Liver (tissue), 9 donors: ENCODE data around the gene ADGRD1. TPM values are rescaled to one million over a fixed set of nuclear protein-coding genes. Genes with fewer than 3 reads are reported as not detected.

Source experiments
- DNase-seq: peaks from one replicate; pipeline ENCODE4 v3.0.0-alpha.2; 2017; ENCODE audit warnings: low spot score
- H3K27ac ChIP-seq, 2 donors: one replicate each; pipeline ENCODE4 v1.7.0; 2013; ENCODE audit warnings: inconsistent platforms in 2 of 2, low read length in 2 of 2, control low read depth in 1 of 2, low read depth in 1 of 2, mild to moderate bottlenecking in 1 of 2
- H3K27me3 ChIP-seq, 4 donors: one replicate each; pipeline versions ENCODE4 v1.6.1 to v1.7.0; 2013; ENCODE audit warnings: low read length in 3 of 4, inconsistent platforms in 1 of 4, mild to moderate bottlenecking in 1 of 4, moderate library complexity in 1 of 4; ENCODE audit not compliant: control insufficient read depth in 4 of 4, insufficient read depth in 4 of 4
- H3K36me3 ChIP-seq, 4 donors: one replicate each; pipeline versions ENCODE4 v1.6.1 to v1.7.0; 2013; ENCODE audit warnings: low read length in 3 of 4, mild to moderate bottlenecking in 3 of 4, low read depth in 1 of 4, moderate library complexity in 1 of 4; ENCODE audit not compliant: control insufficient read depth in 4 of 4, insufficient read depth in 3 of 4
- H3K4me1 ChIP-seq, 4 donors: one replicate each; pipeline versions ENCODE4 v1.6.1 to v1.7.0; 2013; ENCODE audit warnings: low read length in 3 of 4, mild to moderate bottlenecking in 3 of 4, moderate library complexity in 1 of 4; ENCODE audit not compliant: control insufficient read depth in 4 of 4, insufficient read depth in 4 of 4
- H3K4me3 ChIP-seq, 3 donors: one replicate each; pipeline versions ENCODE4 v1.6.1 to v1.7.0; 2013; ENCODE audit warnings: low read length in 3 of 3, control low read depth in 1 of 3, low read depth in 1 of 3, mild to moderate bottlenecking in 1 of 3
- H3K9ac ChIP-seq, 2 donors: one replicate each; pipeline ENCODE4 v1.7.0; 2013; ENCODE audit warnings: low read length in 2 of 2, mild to moderate bottlenecking in 2 of 2, moderate library complexity in 2 of 2, control low read depth in 1 of 2, low read depth in 1 of 2
- H3K9me3 ChIP-seq, 4 donors: one replicate each; pipeline versions ENCODE4 v1.6.1 to v1.7.0; 2013; ENCODE audit warnings: low read length in 3 of 4; ENCODE audit not compliant: control insufficient read depth in 4 of 4
- ATF3 ChIP-seq: IDR thresholded peaks from 2 replicates; pipeline ENCODE4 v1.6.1; 2016; ENCODE audit warnings: antibody characterized with exemption
- EGR1 ChIP-seq, 2 donors: IDR thresholded peaks; 2 replicates each; pipeline ENCODE4 v1.6.1; 2016 to 2018; ENCODE audit warnings: antibody characterized with exemption in 2 of 2, low read depth in 2 of 2
- FOXA1 ChIP-seq: IDR thresholded peaks from 2 replicates; pipeline ENCODE4 v1.6.1; 2016; ENCODE audit warnings: antibody characterized with exemption
- FOXA2 ChIP-seq: IDR thresholded peaks from 2 replicates; pipeline ENCODE4 v1.6.1; 2016; ENCODE audit warnings: antibody characterized with exemption
- HNF4A ChIP-seq, 2 donors: conservative IDR thresholded peaks; 2 replicates each; pipeline ENCODE4 v1.6.1; 2016; ENCODE audit warnings: antibody characterized with exemption in 2 of 2, mild to moderate bottlenecking in 2 of 2
- HNF4G ChIP-seq: IDR thresholded peaks from 2 replicates; pipeline ENCODE4 v1.6.1; 2016; ENCODE audit warnings: antibody characterized with exemption
- REST ChIP-seq: IDR thresholded peaks from 2 replicates; pipeline ENCODE4 v1.6.1; 2016; ENCODE audit warnings: antibody characterized with exemption, mild to moderate bottlenecking
- SP1 ChIP-seq: IDR thresholded peaks from 2 replicates; pipeline ENCODE4 v1.6.1; 2018; ENCODE audit warnings: antibody characterized with exemption, mild to moderate bottlenecking
- ZBTB33 ChIP-seq: IDR thresholded peaks from 2 replicates; pipeline ENCODE4 v1.6.1; 2016; ENCODE audit warnings: antibody characterized with exemption
- WGBS: extraction: QIAGEN DNeasy Blood & Tissue Kit; methylation state at CpG from one replicate; pipeline ENCODE4 v1.1.7; 2013; 5-methylcytosine and 5-hydroxymethylcytosine counted together
- polyA plus RNA-seq, 2 donors: library from polyadenylated mRNA; stranded (reverse) in 1 of 2; unstranded in 1 of 2; fragments of 200-250 nt in 1 of 2; fragments of >200 nt in 1 of 2; fragmentation: Nextera tagmentation in 1 of 2; extraction: Ambion mirVana in 1 of 2; gene quantifications; one replicate each; pipeline versions ENCODE4 v1.2.1 to v1.2.3, GENCODE V29; 2013 to 2015
- total RNA-seq, 2 donors: library from RNA; depleted of rRNA; stranded (reverse); fragments of >200 nt; gene quantifications; one replicate each; pipeline ENCODE4 v1.2.3, GENCODE V29; 2014
- TF ChIP-seq, protein P1 (sequence below): fragments of 150-350 bp; IDR thresholded peaks from 2 replicates; pipeline ENCODE4 v1.5.1; 2017; ENCODE audit warnings: improper control_type of control experiment, low read depth, low read length; ENCODE audit not compliant: missing input control
- donor health status: healthy.
- donor health status: healthy.
- donor health status: healthy.
- donor health status: healthy.
- donor health status: healthy.

Gene ADGRD1
- total and polyA plus RNA-seq, 4 donors: 2.7 to 7.1 (median 4.6) TPM

DNA sequence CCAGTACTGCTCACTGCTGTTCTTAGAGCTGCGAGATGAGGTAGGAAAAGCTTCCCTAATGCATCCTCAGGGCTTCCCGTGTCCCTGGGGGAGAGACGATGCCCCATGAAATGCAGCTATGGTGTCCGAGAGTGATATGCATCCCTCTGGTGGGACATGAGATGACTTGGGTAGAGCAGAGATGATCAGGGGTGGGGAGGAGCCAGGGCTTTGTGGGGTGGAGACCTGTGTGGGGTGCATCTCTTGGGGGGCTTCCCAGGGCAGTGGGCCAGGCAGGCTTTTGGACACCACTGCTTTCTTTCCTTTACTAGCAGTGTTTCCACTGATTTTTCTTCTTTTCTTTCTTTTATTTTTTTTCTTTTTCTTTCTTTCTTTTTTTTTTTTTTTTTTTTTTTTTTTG, 147.3 kb downstream of the ADGRD1 start:
- H3K4me1 ChIP-seq: no peaks in the 10 kb centered on the region
- 91% methylated on average over 4 of the region's 4 CpGs for WGBS
- no peaks in the 10 kb centered on the region for H3K27me3 ChIP-seq
- TF ChIP-seq EGR1 (IDR thresholded peaks at IDR 0.05; ENCODE audit: low read depth in 2 of 2): no peak
- no peak for TF ChIP-seq ZBTB33
- TF ChIP-seq ATF3: no peak
- TF ChIP-seq REST: no peak
- TF ChIP-seq HNF4A (conservative IDR thresholded peaks at IDR 0.05): no peak
- no peak for TF ChIP-seq FOXA2
- TF ChIP-seq HNF4G: no peak
- H3K9me3 ChIP-seq: no peaks in the 10 kb centered on the region
- no peak overlapping the region for H3K27ac ChIP-seq
- no peak for DNase-seq
- H3K36me3 ChIP-seq: no peaks in the 10 kb centered on the region
- no peak overlapping the region for H3K4me3 ChIP-seq
- H3K9ac ChIP-seq: no peak overlapping the region

DNA sequence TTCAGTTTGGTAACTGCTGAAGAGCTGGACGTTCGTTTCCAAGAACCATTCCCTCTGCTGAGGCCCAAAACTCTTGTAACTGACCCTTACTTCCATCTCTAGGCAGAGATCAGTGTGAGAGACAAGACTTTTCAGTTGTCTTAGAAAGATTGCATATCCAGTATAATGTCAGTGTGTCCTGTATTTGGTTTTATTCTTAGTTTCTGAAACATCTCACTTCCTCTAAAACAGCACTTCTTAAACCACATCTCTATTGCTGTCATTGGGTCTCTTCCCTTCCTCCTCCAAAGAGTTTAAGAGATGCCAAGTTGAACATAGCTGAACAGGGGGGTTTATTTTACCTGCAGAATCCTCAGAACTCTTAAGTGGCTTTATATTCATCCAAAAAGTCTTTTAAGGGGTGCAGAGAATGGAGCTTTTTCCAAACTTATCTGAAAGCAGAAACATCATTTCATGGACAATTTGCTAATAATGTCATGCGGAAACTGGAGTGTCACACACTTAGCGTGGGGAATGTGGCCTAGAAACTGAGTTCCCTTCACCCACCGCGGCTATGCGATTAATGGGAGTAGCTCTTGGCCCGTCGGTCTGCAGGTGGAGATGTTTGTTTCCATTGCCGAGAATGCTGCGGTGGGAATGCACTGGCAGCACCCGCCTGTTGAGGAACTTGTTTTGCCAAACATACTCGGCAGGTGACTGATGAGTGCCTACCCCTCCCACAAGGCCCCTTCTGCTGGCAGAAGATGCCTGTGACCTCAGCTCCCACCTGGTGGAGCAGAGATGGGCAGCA, 148.2 kb downstream of the ADGRD1 start:
- no peak for TF ChIP-seq ZBTB33
- TF ChIP-seq SP1: no peak
- TF ChIP-seq, protein P1, sequence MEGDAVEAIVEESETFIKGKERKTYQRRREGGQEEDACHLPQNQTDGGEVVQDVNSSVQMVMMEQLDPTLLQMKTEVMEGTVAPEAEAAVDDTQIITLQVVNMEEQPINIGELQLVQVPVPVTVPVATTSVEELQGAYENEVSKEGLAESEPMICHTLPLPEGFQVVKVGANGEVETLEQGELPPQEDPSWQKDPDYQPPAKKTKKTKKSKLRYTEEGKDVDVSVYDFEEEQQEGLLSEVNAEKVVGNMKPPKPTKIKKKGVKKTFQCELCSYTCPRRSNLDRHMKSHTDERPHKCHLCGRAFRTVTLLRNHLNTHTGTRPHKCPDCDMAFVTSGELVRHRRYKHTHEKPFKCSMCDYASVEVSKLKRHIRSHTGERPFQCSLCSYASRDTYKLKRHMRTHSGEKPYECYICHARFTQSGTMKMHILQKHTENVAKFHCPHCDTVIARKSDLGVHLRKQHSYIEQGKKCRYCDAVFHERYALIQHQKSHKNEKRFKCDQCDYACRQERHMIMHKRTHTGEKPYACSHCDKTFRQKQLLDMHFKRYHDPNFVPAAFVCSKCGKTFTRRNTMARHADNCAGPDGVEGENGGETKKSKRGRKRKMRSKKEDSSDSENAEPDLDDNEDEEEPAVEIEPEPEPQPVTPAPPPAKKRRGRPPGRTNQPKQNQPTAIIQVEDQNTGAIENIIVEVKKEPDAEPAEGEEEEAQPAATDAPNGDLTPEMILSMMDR: no peak
- no peak for TF ChIP-seq FOXA1
- no peak for TF ChIP-seq ATF3
- Histone ChIP-seq H3K9ac (no peak overlapping the region), H3K36me3 (no peaks in the 10 kb centered on the region), H3K27me3 (no peaks in the 10 kb centered on the region), H3K27ac (no peak overlapping the region), H3K4me1 (no peaks in the 10 kb centered on the region), H3K9me3 (no peaks in the 10 kb centered on the region), H3K4me3 (no peak overlapping the region)
- 86% methylated on average over 13 of the region's 13 CpGs for WGBS
- no peak for DNase-seq
